PC-3 (cell line): ENCODE data around the gene LTN1. TPM values are rescaled to one million over a fixed set of nuclear protein-coding genes. Genes with fewer than 3 reads are reported as not detected.

ENCODE experiments used
- ATAC-seq: fragments of 200-7000 bp; cut with Tn5 transposase; 2 replicates; pipeline ENCODE4 v1.9.1; 2020; ENCODE audit warnings: mild to moderate bottlenecking, moderate library complexity
- BruUV-seq: library from RNA; stranded (reverse); fragments of 400-500 nt; replicated peaks from 2 replicates; lab custom pipeline; 2021; lab: Mats Ljungman, UMichigan
- CTCF ChIA-PET: fragments of 300-600 bp; sonication (Branson Sonifier 250); formaldehyde crosslinking; loops from one replicate; lab custom pipeline; 2022; ENCODE audit warnings: antibody characterized with exemption; lab: Charles Lee
- POLR2A ChIA-PET: fragments of 300-600 bp; sonication (Branson Sonifier 250); formaldehyde crosslinking; loops from one replicate; lab custom pipeline; 2022; ENCODE audit warnings: antibody characterized with exemption; ENCODE audit not compliant: unreplicated experiment; lab: Charles Lee
- DNase-seq: peaks from one replicate; pipeline ENCODE4 v3.0.0-alpha.2; 2015
- H2AFZ ChIP-seq: fragments of 300-600 bp; sonication (generic); 2 replicates; pipeline ENCODE4 v1.6.0; 2016; ENCODE audit warnings: antibody characterized with exemption, low read length
- H3F3A ChIP-seq: fragments of 300-600 bp; sonication (generic); one replicate; pipeline ENCODE4 v1.6.0; 2017; ENCODE audit warnings: antibody characterized with exemption, low read length, control low read depth, mild to moderate bottlenecking; ENCODE audit not compliant: unreplicated experiment
- H3K27ac ChIP-seq: fragments of 300-600 bp; sonication (generic); 2 replicates; pipeline ENCODE4 v1.5.1; 2016; ENCODE audit warnings: mild to moderate bottlenecking, low read length
- H3K27me3 ChIP-seq: fragments of 300-600 bp; sonication (generic); 2 replicates; pipeline ENCODE4 v1.6.1; 2016; ENCODE audit warnings: low read length, mixed read lengths
- H3K36me3 ChIP-seq: fragments of 300-600 bp; sonication (generic); 2 replicates; pipeline ENCODE4 v1.6.1; 2016; ENCODE audit warnings: low read depth, mixed run types, low read length, mixed read lengths
- H3K4me1 ChIP-seq: fragments of 300-600 bp; sonication (generic); 2 replicates; pipeline ENCODE4 v1.5.1; 2016; ENCODE audit warnings: low read length; ENCODE audit not compliant: insufficient read depth
- H3K4me2 ChIP-seq: fragments of 300-600 bp; sonication (generic); 2 replicates; pipeline ENCODE4 v1.6.0; 2016; ENCODE audit warnings: low read length
- H3K4me3 ChIP-seq: fragments of 300-600 bp; sonication (generic); 2 replicates; pipeline ENCODE4 v1.5.1; 2016; ENCODE audit warnings: mild to moderate bottlenecking, low read length, mixed read lengths
- H3K79me2 ChIP-seq: fragments of 300-600 bp; sonication (generic); 2 replicates; pipeline ENCODE4 v1.6.1; 2017; ENCODE audit warnings: low read length, mixed read lengths
- H3K9ac ChIP-seq: fragments of 300-600 bp; sonication (generic); 2 replicates; pipeline ENCODE4 v1.6.0; 2016; ENCODE audit warnings: mild to moderate bottlenecking, low read length
- H3K9me2 ChIP-seq: fragments of 300-600 bp; sonication (generic); replicated peaks from 2 replicates; pipeline ENCODE4 v1.6.1; 2016; ENCODE audit warnings: mixed run types, low read length, mixed read lengths
- H3K9me3 ChIP-seq: fragments of 300-600 bp; sonication (generic); 2 replicates; pipeline ENCODE4 v1.6.1; 2016; ENCODE audit warnings: low read length, mixed read lengths
- H4K20me1 ChIP-seq: fragments of 300-600 bp; sonication (generic); 2 replicates; pipeline ENCODE4 v1.6.1; 2016; ENCODE audit warnings: low read length, mixed read lengths
- EZH2 ChIP-seq: fragments of 300-600 bp; sonication (generic); IDR thresholded peaks from one replicate; pipeline ENCODE4 v1.6.1; 2017; ENCODE audit warnings: antibody characterized with exemption, mild to moderate bottlenecking, low read length; ENCODE audit not compliant: unreplicated experiment
- EZH2phosphoT487 ChIP-seq: fragments of 300-600 bp; sonication (generic); IDR thresholded peaks from 2 replicates; pipeline ENCODE4 v1.6.1; 2018; ENCODE audit warnings: mild to moderate bottlenecking, antibody characterized with exemption, low read length, borderline replicate concordance
- intact Hi-C: fragments of 100-400 bp; cut with micrococcal nuclease; formaldehyde crosslinking; loops from 2 replicates; pipeline ENCODE4 v1.9.0; 2023
- total RNA-seq: library from RNA; depleted of rRNA; stranded (reverse); fragments of >200 nt; gene quantifications from 2 replicates; pipeline ENCODE4 v1.2.3, GENCODE V29; 2014
- TF ChIP-seq, protein P1 (sequence below): fragments of 300-600 bp; sonication (generic); conservative IDR thresholded peaks from 2 replicates; pipeline ENCODE4 v1.5.1; 2017; ENCODE audit warnings: antibody characterized with exemption, low read depth, mild to moderate bottlenecking, low read length

LTN1 gene
- total RNA-seq, 1 experiment from 2014 or later: 21.0 TPM

DNA sequence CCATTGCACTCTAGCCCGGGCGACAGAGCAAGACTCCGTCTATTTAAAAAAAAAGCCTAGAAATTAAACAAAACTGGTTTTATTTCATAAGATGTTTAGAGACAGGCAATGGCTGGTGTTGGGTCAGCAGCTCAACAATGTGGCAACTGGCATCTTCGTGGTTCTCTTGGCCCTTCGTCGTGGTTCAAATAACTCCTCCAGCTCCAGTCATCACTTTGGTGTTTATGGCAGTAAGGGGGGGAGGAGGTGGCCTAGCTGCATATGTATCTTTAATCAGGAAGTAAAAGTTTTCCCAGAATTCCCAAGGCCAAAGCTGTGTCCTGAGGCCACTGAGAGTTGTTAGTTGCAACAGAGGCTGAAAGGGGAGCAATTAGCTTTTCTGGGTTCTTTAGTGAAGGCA is 13.0 kb upstream of the LTN1 start:
- POLR2A ChIA-PET: no interaction called here

DNA sequence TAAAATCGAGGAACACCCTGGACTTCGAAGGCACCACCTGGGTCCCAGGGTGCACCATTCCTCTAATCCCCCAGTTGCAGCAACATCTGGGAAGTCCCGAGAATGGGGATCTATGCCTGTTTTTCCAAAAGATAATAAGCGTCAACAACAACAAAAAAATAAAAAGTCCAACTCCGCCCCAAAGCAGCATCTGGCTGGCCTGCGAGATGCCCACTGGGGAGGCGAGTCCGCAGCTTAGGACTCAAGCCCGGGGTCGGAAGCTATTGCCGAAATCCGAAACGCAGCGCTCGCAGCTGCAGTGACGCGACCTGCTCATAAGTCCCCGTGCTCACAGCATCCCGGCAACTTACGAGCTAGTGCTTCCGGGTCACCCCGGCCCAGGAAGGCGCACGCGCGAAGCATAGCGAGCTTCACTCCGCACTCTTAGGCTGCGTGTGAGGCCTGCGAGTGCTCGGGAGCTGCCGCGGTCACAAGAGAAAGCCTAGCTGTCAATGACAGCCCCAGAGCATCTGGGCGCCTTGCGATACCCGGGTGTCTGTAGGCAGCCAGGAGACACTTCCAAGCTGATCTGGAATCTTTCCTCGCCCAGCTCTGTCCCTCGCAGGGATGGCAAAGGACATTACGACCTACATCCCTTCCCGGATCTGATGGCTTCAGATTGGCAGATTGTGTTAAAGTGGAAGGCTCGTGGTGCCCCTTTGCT is 9.9 kb upstream of the LTN1 start:
- Histone ChIP-seq H3K27me3 (no peaks in the 10 kb centered on the region), H3K36me3 (peaks cover 8% of the 10 kb centered on the region; the same call in 1 of the 2 replicates), H3K9me3 (no peaks in the 10 kb centered on the region), H3K9me2 (no peaks in the 10 kb centered on the region), H2AFZ (peak overlapping the region; percentile 94), H4K20me1 (no peaks in the 10 kb centered on the region), H3K9ac (peak overlapping the region; percentile 84), H3K79me2 (no peaks in the 10 kb centered on the region), H3K27ac (peak overlapping the region; percentile 56), H3K4me2 (peak overlapping the region; percentile 94), H3F3A (no peaks in the 10 kb centered on the region), H3K4me1 (peaks cover 3% of the 10 kb centered on the region; the same call in 1 of the 2 replicates), H3K4me3 (peak overlapping the region; percentile 74)
- TF ChIP-seq, protein P1, sequence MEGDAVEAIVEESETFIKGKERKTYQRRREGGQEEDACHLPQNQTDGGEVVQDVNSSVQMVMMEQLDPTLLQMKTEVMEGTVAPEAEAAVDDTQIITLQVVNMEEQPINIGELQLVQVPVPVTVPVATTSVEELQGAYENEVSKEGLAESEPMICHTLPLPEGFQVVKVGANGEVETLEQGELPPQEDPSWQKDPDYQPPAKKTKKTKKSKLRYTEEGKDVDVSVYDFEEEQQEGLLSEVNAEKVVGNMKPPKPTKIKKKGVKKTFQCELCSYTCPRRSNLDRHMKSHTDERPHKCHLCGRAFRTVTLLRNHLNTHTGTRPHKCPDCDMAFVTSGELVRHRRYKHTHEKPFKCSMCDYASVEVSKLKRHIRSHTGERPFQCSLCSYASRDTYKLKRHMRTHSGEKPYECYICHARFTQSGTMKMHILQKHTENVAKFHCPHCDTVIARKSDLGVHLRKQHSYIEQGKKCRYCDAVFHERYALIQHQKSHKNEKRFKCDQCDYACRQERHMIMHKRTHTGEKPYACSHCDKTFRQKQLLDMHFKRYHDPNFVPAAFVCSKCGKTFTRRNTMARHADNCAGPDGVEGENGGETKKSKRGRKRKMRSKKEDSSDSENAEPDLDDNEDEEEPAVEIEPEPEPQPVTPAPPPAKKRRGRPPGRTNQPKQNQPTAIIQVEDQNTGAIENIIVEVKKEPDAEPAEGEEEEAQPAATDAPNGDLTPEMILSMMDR: no peak
- TF ChIP-seq EZH2phosphoT487 (no peak), EZH2 (no peak)
- POLR2A ChIA-PET: interaction anchor here (1.1 to 1.2 kb wide), 2 partner anchors 10 to 22 kb away, joined by 9 to 15 read pairs; partner anchors contain the start of genes LTN1 and USP16
- DNase-seq: peak; percentile 89
- TSS peak; percentile 50 for BruUV-seq
- ATAC-seq: peak; percentile 97
- intact Hi-C loops: no loop called here
- CTCF ChIA-PET: no interaction called here

More for the DNA sequence above, 13.0 kb upstream of the LTN1 start:
- no TSS peak for BruUV-seq
- DNase-seq (peak; percentile 10), ATAC-seq (no peak)
- no peak overlapping the region for H3K4me2 ChIP-seq
- no peak overlapping the region for H2AFZ ChIP-seq
- no peak overlapping the region for H3K27ac ChIP-seq
- no peak overlapping the region for H3K4me3 ChIP-seq
- no peak overlapping the region for H3K9ac ChIP-seq
- no peaks in the 10 kb centered on the region for H3K9me2 ChIP-seq
- peaks cover 18% of the 10 kb centered on the region for H3K36me3 ChIP-seq
- H4K20me1 ChIP-seq: no peaks in the 10 kb centered on the region
- CTCF ChIA-PET: no interaction called here
- no peak for TF ChIP-seq EZH2
- no peak for TF ChIP-seq EZH2phosphoT487
- TF ChIP-seq, protein P1: no peak
- no peaks in the 10 kb centered on the region for H3K9me3 ChIP-seq
- no peaks in the 10 kb centered on the region for H3K79me2 ChIP-seq
- intact Hi-C loops: no loop called here
- H3K4me1 ChIP-seq: peaks cover 3% of the 10 kb centered on the region; the same call in 1 of the 2 replicates
- no peaks in the 10 kb centered on the region for H3F3A ChIP-seq
- no peaks in the 10 kb centered on the region for H3K27me3 ChIP-seq

DNA sequence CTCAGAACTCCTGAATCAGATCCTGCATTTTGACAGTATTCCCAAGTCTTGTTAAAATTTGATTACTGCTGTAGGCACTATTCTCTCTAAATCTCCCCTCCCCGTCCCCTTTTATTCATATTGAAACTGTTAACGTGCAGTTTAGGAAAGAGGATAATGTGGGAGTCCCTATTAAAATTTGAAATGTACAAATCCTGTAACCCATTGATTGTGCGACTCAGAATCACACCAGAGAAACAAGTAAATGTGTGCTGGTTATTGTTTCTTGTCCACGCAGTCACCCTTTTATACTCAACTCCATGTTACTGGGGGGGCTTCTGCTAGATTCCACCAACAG is 584 bp upstream of the LTN1 start:
- peak overlapping the region; percentile 60 for H3K27ac ChIP-seq
- no peaks in the 10 kb centered on the region for H3K9me3 ChIP-seq
- no peak for ATAC-seq
- no peaks in the 10 kb centered on the region for H3K36me3 ChIP-seq
- peak overlapping the region; percentile 84 for H3K4me2 ChIP-seq
- no peaks in the 10 kb centered on the region for H4K20me1 ChIP-seq
- TSS peak; percentile 99 for BruUV-seq
- peak overlapping the region; percentile 83 for H3K4me3 ChIP-seq
- CTCF ChIA-PET: no interaction called here
- peaks cover 22% of the 10 kb centered on the region for H3K4me1 ChIP-seq
- peak overlapping the region; percentile 83 for H2AFZ ChIP-seq
- intact Hi-C loops: loop anchor here (2.0 kb wide), 1 partner anchor 32 kb away; the partner anchor contains the start of gene USP16
- no peaks in the 10 kb centered on the region for H3F3A ChIP-seq
- no peaks in the 10 kb centered on the region for H3K27me3 ChIP-seq
- POLR2A ChIA-PET: interaction anchor here (1.1 to 1.3 kb wide), 2 partner anchors 9 to 32 kb away, joined by 9 read pairs; no protein-coding TSS in a partner anchor
- no peaks in the 10 kb centered on the region for H3K9me2 ChIP-seq
- peaks cover 43% of the 10 kb centered on the region for H3K79me2 ChIP-seq
- no peak for DNase-seq
- H3K9ac ChIP-seq: peak overlapping the region; percentile 67
- no peak for TF ChIP-seq EZH2phosphoT487
- TF ChIP-seq EZH2: no peak
- TF ChIP-seq, protein P1: no peak
